HepG2 (cell line): ENCODE measurements around the gene DNAJC1. TPM values are rescaled to one million over a fixed set of nuclear protein-coding genes. Genes with fewer than 3 reads are reported as not detected.

ENCODE experiments used
- ATAC-seq: fragments of 200-7000 bp; cut with Tn5 transposase; 3 replicates; pipeline ENCODE4 v1.9.1; 2020; ENCODE audit warnings: mild to moderate bottlenecking, moderate library complexity
- BruUV-seq: library from RNA; stranded (reverse); fragments of 400-500 nt; replicated peaks from 2 replicates; lab custom pipeline; 2021; lab: Mats Ljungman, UMichigan
- CTCF ChIA-PET: fragments of 300-600 bp; formaldehyde crosslinking; extraction: SDS; loops from one replicate; lab custom pipeline; 2021; ENCODE audit warnings: low total read pairs, inconsistent platforms, low intra/inter-chr PET ratio; lab: Yijun Ruan, JAX
- POLR2A ChIA-PET: fragments of 350-600 bp; sonication (Branson Sonifier 250); formaldehyde crosslinking; loops from one replicate; lab custom pipeline; 2020; ENCODE audit warnings: antibody characterized with exemption, inconsistent platforms; lab: Yijun Ruan, JAX
- DNase-seq: peaks from one replicate; pipeline ENCODE4 v3.0.0-alpha.2; 2015; ENCODE audit warnings: low spot score
- FAIRE-seq: peaks from 3 replicates; lab custom pipeline; 2011; peaks lifted over from hg19 to GRCh38; lab: Jason Lieb, UNC
- H2AFZ ChIP-seq: one replicate; pipeline ENCODE4 v1.6.1; 2011; ENCODE audit warnings: low read length, inconsistent platforms
- H3K27ac ChIP-seq: fragments of 300-600 bp; 3 replicates; pipeline ENCODE4 v1.8.0; 2011; ENCODE audit warnings: mixed run types, mild to moderate bottlenecking, mixed read lengths, low read length, inconsistent platforms; ENCODE audit not compliant: insufficient read depth; ENCODE audit errors: extremely low read length
- H3K27me3 ChIP-seq, 2 experiments: fragments of 200-600 bp in 1 of 2; 2 replicates in 1 of 2; 3 replicates in 1 of 2; pipeline versions ENCODE4 v1.6.0 to v1.8.0; 2011; ENCODE audit warnings: low read length in 2 of 2, mild to moderate bottlenecking in 2 of 2, moderate library complexity in 2 of 2, inconsistent platforms in 1 of 2; ENCODE audit not compliant: insufficient read depth in 2 of 2, control insufficient read depth in 1 of 2
- H3K36me3 ChIP-seq, 2 experiments: fragments of 200-600 bp in 1 of 2; replicated peaks in 1 of 2; 2 replicates in 1 of 2; 3 replicates in 1 of 2; pipeline versions ENCODE4 v1.5.1 to v1.8.0; 2011; ENCODE audit warnings: low read length in 2 of 2, inconsistent platforms in 1 of 2; ENCODE audit not compliant: insufficient read depth in 2 of 2, control insufficient read depth in 1 of 2
- H3K4me1 ChIP-seq: 2 replicates; pipeline ENCODE4 v1.5.1; 2012; ENCODE audit warnings: low read length, inconsistent platforms; ENCODE audit not compliant: insufficient read depth
- H3K4me2 ChIP-seq: 2 replicates; pipeline ENCODE4 v1.6.0; 2011; ENCODE audit warnings: low read depth, low read length, inconsistent platforms
- H3K4me3 ChIP-seq, 3 experiments: fragments of 200-600 bp in 1 of 3; sonication (generic), shearing (Covaris generic) in 1 of 3; replicated peaks in 1 of 3; 2 replicates each; pipeline ENCODE4 v1.5.1; 2011 to 2016; ENCODE audit warnings: low read length in 3 of 3, inconsistent platforms in 2 of 3, low read depth in 2 of 3, mild to moderate bottlenecking in 2 of 3, control low read depth in 1 of 3, mixed read lengths in 1 of 3; ENCODE audit not compliant: insufficient read depth in 1 of 3
- H3K79me2 ChIP-seq: one replicate; pipeline ENCODE4 v1.6.1; 2011; ENCODE audit warnings: low read length, inconsistent platforms; ENCODE audit not compliant: insufficient read depth
- H3K9ac ChIP-seq: 2 replicates; pipeline ENCODE4 v1.6.0; 2011; ENCODE audit warnings: mild to moderate bottlenecking, low read depth, low read length, inconsistent platforms; ENCODE audit not compliant: insufficient read depth
- H3K9me3 ChIP-seq: 2 replicates; pipeline ENCODE4 v1.5.1; 2012; ENCODE audit warnings: mild to moderate bottlenecking, low read length
- H4K20me1 ChIP-seq: 2 replicates; pipeline ENCODE4 v1.6.0; 2011; ENCODE audit warnings: inconsistent platforms, mild to moderate bottlenecking, low read length, moderate library complexity; ENCODE audit not compliant: insufficient read depth
- BCL6 ChIP-seq: IDR thresholded peaks from 2 replicates; pipeline ENCODE4 v1.6.1; 2016; ENCODE audit warnings: missing genetic modification reagents, missing compliant biosample characterization
- BORCS8-MEF2B ChIP-seq: sonication (generic); formaldehyde crosslinking; IDR thresholded peaks from 2 replicates; pipeline ENCODE4 v1.8.0; 2022; ENCODE audit warnings: mild to moderate bottlenecking, missing genetic modification reagents
- FLYWCH1 ChIP-seq: sonication (generic); formaldehyde crosslinking; IDR thresholded peaks from 2 replicates; pipeline ENCODE4 v1.8.1; 2023; ENCODE audit warnings: mild to moderate bottlenecking, missing genetic modification reagents
- FOXJ3 ChIP-seq: sonication (generic); formaldehyde crosslinking; IDR thresholded peaks from 2 replicates; pipeline ENCODE4 v1.4.0; 2020; ENCODE audit warnings: missing genetic modification reagents, mild to moderate bottlenecking, borderline replicate concordance
- ISL2 ChIP-seq: sonication (generic); formaldehyde crosslinking; IDR thresholded peaks from 2 replicates; pipeline ENCODE4 v1.5.0; 2020; ENCODE audit warnings: missing genetic modification reagents
- MTF1 ChIP-seq: sonication (generic); formaldehyde crosslinking; IDR thresholded peaks from 2 replicates; pipeline ENCODE4 v1.5.0; 2020; ENCODE audit warnings: missing genetic modification reagents
- NFATC3 ChIP-seq: sonication (generic); formaldehyde crosslinking; IDR thresholded peaks from 2 replicates; pipeline ENCODE4 v1.5.1; 2020; ENCODE audit warnings: mild to moderate bottlenecking, missing genetic modification reagents
- NFE2L2 ChIP-seq: fragments of 150-350 bp; IDR thresholded peaks from 2 replicates; pipeline ENCODE4 v1.6.1; 2014; ENCODE audit warnings: low read length
- POLR2AphosphoS5 ChIP-seq: IDR thresholded peaks from 2 replicates; pipeline ENCODE4 v1.6.1; 2012; ENCODE audit warnings: low read depth, low read length
- RARA ChIP-seq: IDR thresholded peaks from 2 replicates; pipeline ENCODE4 v1.6.1; 2016; ENCODE audit warnings: missing genetic modification reagents, missing compliant biosample characterization
- SSRP1 ChIP-seq: IDR thresholded peaks from 2 replicates; pipeline ENCODE4 v1.6.1; 2016; ENCODE audit warnings: control low read depth
- ZNF446 ChIP-seq: sonication (generic); formaldehyde crosslinking; IDR thresholded peaks from 2 replicates; pipeline ENCODE4 v1.5.0; 2020; ENCODE audit warnings: mild to moderate bottlenecking, missing genetic modification reagents
- WGBS: methylation state at CpG from one replicate; pipeline ENCODE4 v1.1.6; 2017; ENCODE audit warnings: low lambda C conversion rate; 5-methylcytosine and 5-hydroxymethylcytosine counted together
- in situ Hi-C: cut with HindIII; loops from 2 replicates; pipeline ENCODE4 v1.10.0; 2017; ENCODE audit warnings: low pct_unique_long_range_greater_than_20kb; ENCODE audit not compliant: extremely low pct_ligation_motif_present
- intact Hi-C: fragments of 100-400 bp; cut with micrococcal nuclease; formaldehyde crosslinking; loops from one replicate; pipeline ENCODE4 v1.10.0; 2022; ENCODE audit not compliant: unreplicated experiment
- polyA plus RNA-seq, 8 experiments: library from polyadenylated mRNA; depleted of rRNA in 3 of 8; stranded (reverse) in 7 of 8; unstranded in 1 of 8; fragments of >200 nt; fragmentation: Illumina TruSeq in 4 of 8; extraction: Trizol in 4 of 8; gene quantifications; 2 replicates each; pipeline versions ENCODE4 v1.2.1 to v1.2.3, GENCODE V29; 2011 to 2016; ENCODE audit warnings: low read depth in 4 of 8, missing spikeins in 1 of 8, mixed read lengths in 1 of 8; ENCODE audit not compliant: insufficient read depth in 1 of 8
- total RNA-seq, 5 experiments: library from RNA; depleted of rRNA; stranded (reverse); fragments of >200 nt; fragmentation: Illumina TruSeq; extraction: Trizol; gene quantifications; 2 replicates each; pipeline ENCODE4 v1.2.3, GENCODE V29; 2016; ENCODE audit warnings: low read depth in 1 of 5
- TF ChIP-seq, protein P1 (sequence below): sonication (generic); formaldehyde crosslinking; IDR thresholded peaks from 2 replicates; pipeline ENCODE4 v1.5.0; 2020; ENCODE audit warnings: mild to moderate bottlenecking, missing genetic modification reagents, moderate library complexity
- TF ChIP-seq, protein P2 (sequence below): sonication (generic); formaldehyde crosslinking; IDR thresholded peaks from 2 replicates; pipeline ENCODE4 v1.5.1; 2020; ENCODE audit warnings: mild to moderate bottlenecking, missing genetic modification reagents
- TF ChIP-seq, protein P3 (sequence below): sonication (generic); formaldehyde crosslinking; IDR thresholded peaks from 2 replicates; pipeline ENCODE4 v1.9.0; 2021; ENCODE audit warnings: missing genetic modification reagents, borderline replicate concordance

The DNAJC1 gene
- total and polyA plus RNA-seq, 2 of the 13 experiments (the other 11 are each of a cell fraction or from before 2014, with no cell fraction given): 9.9 to 16.6 TPM

DNA sequence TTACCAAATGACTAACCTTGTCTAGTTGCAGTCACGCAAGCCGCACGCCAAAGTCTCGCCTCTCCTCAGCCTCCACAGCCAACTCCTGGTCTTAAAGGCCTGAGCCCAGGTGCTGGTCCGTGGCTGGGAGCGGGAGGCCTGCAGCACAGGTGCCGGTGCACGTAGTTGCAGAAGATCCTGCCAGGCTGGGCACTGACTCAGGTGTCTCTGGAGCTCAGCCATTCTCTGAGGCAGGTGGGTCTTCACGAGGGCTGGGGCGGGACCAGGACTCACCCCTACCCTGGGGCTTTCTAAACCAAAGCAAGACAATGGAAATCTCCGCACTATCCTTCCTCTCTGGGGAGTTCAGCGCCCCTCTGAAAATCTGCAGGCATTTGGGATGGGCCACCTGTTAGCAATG lies 253.1 kb downstream of the DNAJC1 start:
- ChIA-PET CTCF (no interaction called here), POLR2A (no interaction called here)
- in situ Hi-C loops: no loop called here
- Histone ChIP-seq H2AFZ (no peak overlapping the region), H3K79me2 (no peaks in the 10 kb centered on the region), H3K9ac (no peak overlapping the region), H3K27ac (no peak overlapping the region), H3K4me1 (peaks cover 18% of the 10 kb centered on the region), H3K27me3 (no peaks in the 10 kb centered on the region), H3K4me2 (no peak overlapping the region), H3K9me3 (no peaks in the 10 kb centered on the region), H3K4me3 (no peak overlapping the region), H3K36me3 (no peaks in the 10 kb centered on the region), H4K20me1 (no peaks in the 10 kb centered on the region)
- no TSS peak for BruUV-seq
- WGBS: 93% methylated on average over 11 of the region's 12 CpGs
- DNase-seq (no peak), ATAC-seq (no peak), FAIRE-seq (no peak)
- intact Hi-C loops: no loop called here
- TF ChIP-seq FOXJ3 (CRISPR knock-in tag): no peak
- TF ChIP-seq FLYWCH1: no peak
- TF ChIP-seq, protein P1, sequence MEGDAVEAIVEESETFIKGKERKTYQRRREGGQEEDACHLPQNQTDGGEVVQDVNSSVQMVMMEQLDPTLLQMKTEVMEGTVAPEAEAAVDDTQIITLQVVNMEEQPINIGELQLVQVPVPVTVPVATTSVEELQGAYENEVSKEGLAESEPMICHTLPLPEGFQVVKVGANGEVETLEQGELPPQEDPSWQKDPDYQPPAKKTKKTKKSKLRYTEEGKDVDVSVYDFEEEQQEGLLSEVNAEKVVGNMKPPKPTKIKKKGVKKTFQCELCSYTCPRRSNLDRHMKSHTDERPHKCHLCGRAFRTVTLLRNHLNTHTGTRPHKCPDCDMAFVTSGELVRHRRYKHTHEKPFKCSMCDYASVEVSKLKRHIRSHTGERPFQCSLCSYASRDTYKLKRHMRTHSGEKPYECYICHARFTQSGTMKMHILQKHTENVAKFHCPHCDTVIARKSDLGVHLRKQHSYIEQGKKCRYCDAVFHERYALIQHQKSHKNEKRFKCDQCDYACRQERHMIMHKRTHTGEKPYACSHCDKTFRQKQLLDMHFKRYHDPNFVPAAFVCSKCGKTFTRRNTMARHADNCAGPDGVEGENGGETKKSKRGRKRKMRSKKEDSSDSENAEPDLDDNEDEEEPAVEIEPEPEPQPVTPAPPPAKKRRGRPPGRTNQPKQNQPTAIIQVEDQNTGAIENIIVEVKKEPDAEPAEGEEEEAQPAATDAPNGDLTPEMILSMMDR (CRISPR knock-in tag): no peak
- no peak for TF ChIP-seq BCL6
- no peak for TF ChIP-seq BORCS8-MEF2B (CRISPR knock-in tag)
- no peak for TF ChIP-seq POLR2AphosphoS5

DNA sequence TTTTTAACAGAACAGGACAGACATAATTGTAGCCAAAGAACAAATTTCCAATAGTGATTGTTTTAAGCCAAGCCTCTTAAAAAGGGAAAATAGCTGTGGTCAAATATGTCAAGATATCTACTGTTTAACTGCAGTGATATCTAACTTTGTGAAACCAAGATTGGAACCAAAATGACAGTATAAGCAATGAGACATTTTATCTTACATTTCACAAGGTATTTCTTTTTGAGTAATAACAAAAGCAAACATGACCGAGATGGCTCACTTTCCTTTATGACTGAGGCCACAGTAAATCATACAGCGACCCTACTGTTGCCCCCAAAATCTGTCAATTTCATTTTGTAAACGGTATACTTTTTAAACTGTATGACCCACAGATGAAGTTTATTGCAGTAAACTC lies 253.7 kb downstream of the DNAJC1 start:
- intact Hi-C loops (no loop called here), in situ Hi-C loops (loop anchor here (25.0 kb wide), 1 partner anchor 462 kb away; no protein-coding TSS in a partner anchor)
- H3K27ac ChIP-seq: no peak overlapping the region
- DNase-seq: no peak
- H3K9ac ChIP-seq: no peak overlapping the region
- ATAC-seq: no peak
- H3K4me1 ChIP-seq: peaks cover 14% of the 10 kb centered on the region
- no peak overlapping the region for H2AFZ ChIP-seq
- no peaks in the 10 kb centered on the region for H4K20me1 ChIP-seq
- BruUV-seq: no TSS peak
- 76% methylated on average over 3 of the region's 3 CpGs for WGBS
- no peaks in the 10 kb centered on the region for H3K9me3 ChIP-seq
- ChIA-PET POLR2A (no interaction called here), CTCF (no interaction called here)
- H3K79me2 ChIP-seq: no peaks in the 10 kb centered on the region
- H3K27me3 ChIP-seq: no peaks in the 10 kb centered on the region
- no peak for FAIRE-seq
- H3K4me2 ChIP-seq: no peak overlapping the region
- 0 out of 5 replicates have a peak, but pooled peaks cover 0 to under 1% of the 10 kb centered on the region in 2 experiments for H3K36me3 ChIP-seq
- no peak overlapping the region for H3K4me3 ChIP-seq
- TF ChIP-seq SSRP1 (no peak), MTF1 (CRISPR knock-in tag) (no peak), NFE2L2 (no peak), ZNF446 (no peak), ISL2 (CRISPR knock-in tag) (no peak), RARA (CRISPR knock-in tag) (no peak), NFATC3 (CRISPR knock-in tag) (no peak)
- TF ChIP-seq, protein P2, sequence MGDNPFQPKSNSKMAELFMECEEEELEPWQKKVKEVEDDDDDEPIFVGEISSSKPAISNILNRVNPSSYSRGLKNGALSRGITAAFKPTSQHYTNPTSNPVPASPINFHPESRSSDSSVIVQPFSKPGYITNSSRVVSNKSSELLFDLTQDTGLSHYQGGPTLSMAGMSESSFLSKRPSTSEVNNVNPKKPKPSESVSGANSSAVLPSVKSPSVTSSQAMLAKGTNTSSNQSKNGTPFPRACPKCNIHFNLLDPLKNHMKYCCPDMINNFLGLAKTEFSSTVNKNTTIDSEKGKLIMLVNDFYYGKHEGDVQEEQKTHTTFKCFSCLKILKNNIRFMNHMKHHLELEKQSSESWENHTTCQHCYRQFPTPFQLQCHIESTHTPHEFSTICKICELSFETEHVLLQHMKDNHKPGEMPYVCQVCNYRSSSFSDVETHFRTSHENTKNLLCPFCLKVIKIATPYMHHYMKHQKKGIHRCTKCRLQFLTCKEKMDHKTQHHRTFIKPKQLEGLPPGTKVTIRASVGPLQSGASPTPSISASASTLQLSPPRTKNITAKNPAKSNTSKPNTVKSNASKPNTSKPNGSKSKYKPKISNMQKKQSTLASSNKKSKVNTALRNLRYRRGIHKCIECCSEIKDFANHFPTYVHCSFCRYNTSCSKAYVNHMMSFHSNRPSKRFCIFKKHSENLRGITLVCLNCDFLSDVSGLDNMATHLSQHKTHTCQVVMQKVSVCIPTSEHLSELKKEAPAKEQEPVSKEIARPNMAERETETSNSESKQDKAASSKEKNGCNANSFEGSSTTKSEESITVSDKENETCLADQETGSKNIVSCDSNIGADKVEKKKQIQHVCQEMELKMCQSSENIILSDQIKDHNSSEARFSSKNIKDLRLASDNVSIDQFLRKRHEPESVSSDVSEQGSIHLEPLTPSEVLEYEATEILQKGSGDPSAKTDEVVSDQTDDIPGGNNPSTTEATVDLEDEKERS (CRISPR knock-in tag): no peak
- TF ChIP-seq, protein P3, sequence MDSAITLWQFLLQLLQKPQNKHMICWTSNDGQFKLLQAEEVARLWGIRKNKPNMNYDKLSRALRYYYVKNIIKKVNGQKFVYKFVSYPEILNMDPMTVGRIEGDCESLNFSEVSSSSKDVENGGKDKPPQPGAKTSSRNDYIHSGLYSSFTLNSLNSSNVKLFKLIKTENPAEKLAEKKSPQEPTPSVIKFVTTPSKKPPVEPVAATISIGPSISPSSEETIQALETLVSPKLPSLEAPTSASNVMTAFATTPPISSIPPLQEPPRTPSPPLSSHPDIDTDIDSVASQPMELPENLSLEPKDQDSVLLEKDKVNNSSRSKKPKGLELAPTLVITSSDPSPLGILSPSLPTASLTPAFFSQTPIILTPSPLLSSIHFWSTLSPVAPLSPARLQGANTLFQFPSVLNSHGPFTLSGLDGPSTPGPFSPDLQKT (CRISPR knock-in tag): no peak
